Urinary bladder (tissue), 4 donors: ENCODE results near the gene TNXB. TPM values are rescaled to one million over a fixed set of nuclear protein-coding genes. Genes with fewer than 3 reads are reported as not detected.
A peak's percentile ranks its signal among the peaks of the same experiment; 100 is the strongest.

Experiments
- DNase-seq: peaks from one replicate; pipeline ENCODE4 v3.0.0-alpha.2; 2015; ENCODE audit errors: extremely low spot score
- H3K27ac ChIP-seq: one replicate; pipeline ENCODE4 v1.5.1; 2013; ENCODE audit warnings: low read depth, mild to moderate bottlenecking, moderate library complexity
- H3K36me3 ChIP-seq: one replicate; pipeline ENCODE4 v1.6.1; 2013; ENCODE audit warnings: mild to moderate bottlenecking, moderate library complexity; ENCODE audit not compliant: insufficient read depth
- H3K4me1 ChIP-seq: one replicate; pipeline ENCODE4 v1.6.1; 2013; ENCODE audit warnings: mild to moderate bottlenecking, moderate library complexity; ENCODE audit not compliant: insufficient read depth
- H3K4me3 ChIP-seq: one replicate; pipeline ENCODE4 v1.5.1; 2013; ENCODE audit warnings: low read depth, low read length
- WGBS: extraction: QIAGEN DNeasy Blood & Tissue Kit; methylation state at CpG from one replicate; pipeline ENCODE4 v1.1.7; 2013; 5-methylcytosine and 5-hydroxymethylcytosine counted together
- polyA plus RNA-seq: library from polyadenylated mRNA; stranded (reverse); fragments of 200-250 nt; gene quantifications from one replicate; pipeline ENCODE4 v1.2.3, GENCODE V29; 2013
- total RNA-seq: library from RNA; depleted of rRNA; stranded (reverse); fragments of >200 nt; gene quantifications from one replicate; pipeline ENCODE4 v1.2.3, GENCODE V29; 2014
- donor health status: healthy with polysubstance abuse.
- donor health status: healthy.

The TNXB gene
- total and polyA plus RNA-seq, 2 donors = 93.5 to 171 TPM

- no peak overlapping the region for H3K4me3 ChIP-seq
- H3K36me3 ChIP-seq = no peaks in the 10 kb centered on the region
- DNase-seq = no peak
- H3K4me1 ChIP-seq = no peaks in the 10 kb centered on the region
- WGBS = 90% methylated on average over 13 of the region's 13 CpGs
- H3K27ac ChIP-seq = no peak overlapping the region
Observed at GRCh38 chr6:32128751-32129296, 19.7 kb upstream of the TNXB start.

GRCh38 chr6:32127717-32128592 lies 18.8 kb upstream of the TNXB start, which contains the start of gene ATF6B:
TSS of gene ATF6B (minus strand) at chr6:32128246. CDS start at chr6:32128207, 39 bp downstream.
- H3K4me1 ChIP-seq = no peaks in the 10 kb centered on the region
- no peaks in the 10 kb centered on the region for H3K36me3 ChIP-seq
- peak; percentile 99 for DNase-seq
- WGBS = under 1% methylated on average over 44 of the region's 44 CpGs
- peak within 1 kb of the TSS; percentile 83 for H3K27ac ChIP-seq
- H3K4me3 ChIP-seq = peak within 1 kb of the TSS; percentile 90

GRCh38 chr6:32127409-32127716 lies 18.2 kb upstream of the TNXB start:
- Histone ChIP-seq H3K36me3 (no peaks in the 10 kb centered on the region), H3K27ac (no peak overlapping the region), H3K4me3 (peak overlapping the region; percentile 90), H3K4me1 (no peaks in the 10 kb centered on the region)
- WGBS = 3% methylated on average over 9 of the region's 9 CpGs
- DNase-seq = no peak

- WGBS = 50% methylated on average over 8 of the region's 8 CpGs
Observed at GRCh38 chr6:32126880-32127279, 17.7 kb upstream of the TNXB start.

GRCh38 chr6:32123681-32124080 lies 14.5 kb upstream of the TNXB start:
- no peak overlapping the region for H3K27ac ChIP-seq
- peaks cover 2% of the 10 kb centered on the region for H3K36me3 ChIP-seq
- no peak for DNase-seq
- H3K4me3 ChIP-seq = no peak overlapping the region
- WGBS = 82% methylated on average over 4 of the region's 4 CpGs
- no peaks in the 10 kb centered on the region for H3K4me1 ChIP-seq

More at GRCh38 chr6:32126880-32127279, 17.7 kb upstream of the TNXB start:
- Histone ChIP-seq H3K36me3 (no peaks in the 10 kb centered on the region), H3K4me3 (peak overlapping the region; percentile 90), H3K27ac (no peak overlapping the region), H3K4me1 (no peaks in the 10 kb centered on the region)
- no peak for DNase-seq

- no peaks in the 10 kb centered on the region for H3K4me1 ChIP-seq
- H3K4me3 ChIP-seq = no peak overlapping the region
- 94% methylated on average over 12 of the region's 12 CpGs for WGBS
- H3K36me3 ChIP-seq = peaks cover 2% of the 10 kb centered on the region
- H3K27ac ChIP-seq = no peak overlapping the region
- no peak for DNase-seq
Observed at GRCh38 chr6:32120573-32121059, 11.5 kb upstream of the TNXB start.

- WGBS = 19% methylated on average over 17 of the region's 17 CpGs
Observed at GRCh38 chr6:32118782-32119628, 9.9 kb upstream of the TNXB start.

GRCh38 chr6:32117461-32117860 lies 8.3 kb upstream of the TNXB start:
- 87% methylated on average over 9 of the region's 9 CpGs for WGBS
- no peak overlapping the region for H3K27ac ChIP-seq
- peaks cover 2% of the 10 kb centered on the region for H3K36me3 ChIP-seq
- no peaks in the 10 kb centered on the region for H3K4me1 ChIP-seq
- no peak overlapping the region for H3K4me3 ChIP-seq
- no peak for DNase-seq

More at GRCh38 chr6:32118782-32119628, 9.9 kb upstream of the TNXB start:
- peaks cover 2% of the 10 kb centered on the region for H3K36me3 ChIP-seq
- no peak for DNase-seq
- no peak overlapping the region for H3K4me3 ChIP-seq
- H3K27ac ChIP-seq = no peak overlapping the region
- H3K4me1 ChIP-seq = no peaks in the 10 kb centered on the region

- 83% methylated on average over 7 of the region's 7 CpGs for WGBS
- Histone ChIP-seq H3K27ac (no peak overlapping the region), H3K36me3 (peaks cover 2% of the 10 kb centered on the region), H3K4me3 (no peak overlapping the region), H3K4me1 (no peaks in the 10 kb centered on the region)
- DNase-seq = no peak
Observed at GRCh38 chr6:32116674-32117073, 7.5 kb upstream of the TNXB start.

GRCh38 chr6:32115623-32116022 lies 6.5 kb upstream of the TNXB start:
- 84% methylated on average over 6 of the region's 6 CpGs for WGBS
- Histone ChIP-seq H3K27ac (no peak overlapping the region), H3K4me1 (no peaks in the 10 kb centered on the region), H3K36me3 (no peaks in the 10 kb centered on the region), H3K4me3 (no peak overlapping the region)
- no peak for DNase-seq

- Histone ChIP-seq H3K27ac (no peak overlapping the region), H3K4me3 (no peak overlapping the region), H3K4me1 (no peaks in the 10 kb centered on the region), H3K36me3 (no peaks in the 10 kb centered on the region)
- no peak for DNase-seq
- WGBS = 65% methylated on average over 8 of the region's 8 CpGs
Observed at GRCh38 chr6:32114796-32115195, 5.7 kb upstream of the TNXB start.

GRCh38 chr6:32113386-32114352 lies 4.5 kb upstream of the TNXB start:
- WGBS = 68% methylated on average over 9 of the region's 9 CpGs
- Histone ChIP-seq H3K4me3 (no peak overlapping the region), H3K36me3 (no peaks in the 10 kb centered on the region), H3K27ac (peak overlapping the region; percentile 27), H3K4me1 (no peaks in the 10 kb centered on the region)
- peak; percentile 60 for DNase-seq
